Lung (tissue), 12 donors: ENCODE results near the gene TGFBR1. TPM values are rescaled to one million over a fixed set of nuclear protein-coding genes. Genes with fewer than 3 reads are reported as not detected.

ENCODE experiments used
- ATAC-seq: fragments of 200-7000 bp; cut with Tn5 transposase; one replicate; pipeline ENCODE4 v1.9.1; 2020; ENCODE audit warnings: moderate number of reproducible peaks; ENCODE audit not compliant: insufficient read depth, low FRiP score
- DNase-seq, 3 donors: peaks; one replicate each; pipeline ENCODE4 v3.0.0-alpha.2; 2013 to 2017
- H3K27ac ChIP-seq, 2 donors: one replicate each; pipeline ENCODE4 v1.5.1; 2013; ENCODE audit warnings: mild to moderate bottlenecking in 2 of 2, moderate library complexity in 2 of 2, control low read depth in 1 of 2, inconsistent platforms in 1 of 2, low read depth in 1 of 2, low read length in 1 of 2
- H3K27me3 ChIP-seq, 3 donors: one replicate each; pipeline ENCODE4 v1.5.1; 2013; ENCODE audit warnings: low read length in 2 of 3; ENCODE audit not compliant: control insufficient read depth in 3 of 3, insufficient read depth in 3 of 3
- H3K36me3 ChIP-seq, 4 donors: one replicate each; pipeline ENCODE4 v1.5.1; 2013; ENCODE audit warnings: low read length in 4 of 4, mild to moderate bottlenecking in 1 of 4, moderate library complexity in 1 of 4; ENCODE audit not compliant: control insufficient read depth in 4 of 4, insufficient read depth in 4 of 4
- H3K4me1 ChIP-seq, 5 donors: one replicate each; pipeline ENCODE4 v1.5.1; 2013; ENCODE audit warnings: low read length in 5 of 5, mild to moderate bottlenecking in 2 of 5, moderate library complexity in 1 of 5; ENCODE audit not compliant: control insufficient read depth in 5 of 5, insufficient read depth in 5 of 5
- H3K4me3 ChIP-seq: one replicate; pipeline ENCODE4 v1.5.1; 2013; ENCODE audit warnings: mild to moderate bottlenecking, control low read depth, moderate library complexity
- H3K9ac ChIP-seq, 2 donors: one replicate each; pipeline ENCODE4 v1.5.1; 2013; ENCODE audit warnings: low read length in 2 of 2, control low read depth in 1 of 2; ENCODE audit not compliant: insufficient read depth in 1 of 2
- H3K9me3 ChIP-seq, 4 donors: one replicate each; pipeline ENCODE4 v1.5.1; 2013; ENCODE audit warnings: low read length in 3 of 4, mild to moderate bottlenecking in 1 of 4, moderate library complexity in 1 of 4; ENCODE audit not compliant: control insufficient read depth in 4 of 4, insufficient read depth in 3 of 4
- CTCF ChIP-seq: IDR thresholded peaks from 2 replicates; pipeline ENCODE4 v1.5.1; 2012; ENCODE audit warnings: mild to moderate bottlenecking; ENCODE audit errors: control extremely low read depth, extremely low read depth
- WGBS, 2 donors: extraction: QIAGEN DNeasy Blood & Tissue Kit; methylation state at CpG; one replicate each; pipeline ENCODE4 v1.1.7; 2013; 5-methylcytosine and 5-hydroxymethylcytosine counted together
- polyA plus RNA-seq, 2 donors: library from polyadenylated mRNA; stranded (reverse); fragments of 200-250 nt; gene quantifications; one replicate each; pipeline ENCODE4 v1.2.1, GENCODE V29; 2013
- total RNA-seq, 2 donors: library from RNA; depleted of rRNA in 1 of 2; stranded (reverse); fragments of >200 nt in 1 of 2; gene quantifications; one replicate each; pipeline ENCODE4 v1.2.1, GENCODE V29; 2014 to 2021
- donor health status: control.
- donor health status: control.
- donor health status: Bipolar disorder and iron deficiency.
- donor health status: healthy.
- donor health status: DM: yes; HTN: yes; CAD: no.

Gene TGFBR1
- total and polyA plus RNA-seq, 4 donors, result 14.2 to 73.2 (median 28.9) TPM

GRCh38 chr9:99141849-99142248, 36.9 kb downstream of the TGFBR1 start:
- ATAC-seq, result no peak
- H3K27ac ChIP-seq, result no peak overlapping the region

GRCh38 chr9:99142275-99142674, 37.4 kb downstream of the TGFBR1 start:
- no peak overlapping the region for H3K4me3 ChIP-seq
- no peak for TF ChIP-seq CTCF
- H3K36me3 ChIP-seq, result peaks cover 8 to 19% (median 17%) of the 10 kb centered on the region in 4 donors
- no peaks in the 10 kb centered on the region for H3K27me3 ChIP-seq
- ATAC-seq (no peak), DNase-seq (no peak)
- H3K27ac ChIP-seq, result no peak overlapping the region
- H3K9ac ChIP-seq, result no peak overlapping the region
- WGBS, 2 donors, result 97% methylated on average over 4 of the region's 4 CpGs
- no peaks in the 10 kb centered on the region for H3K4me1 ChIP-seq
- no peaks in the 10 kb centered on the region for H3K9me3 ChIP-seq

More at GRCh38 chr9:99141849-99142248, 36.9 kb downstream of the TGFBR1 start:
- TF ChIP-seq CTCF, result no peak
- Histone ChIP-seq H3K36me3 (peaks cover 8 to 17% (median 14%) of the 10 kb centered on the region in 4 donors), H3K4me1 (no peaks in the 10 kb centered on the region), H3K27me3 (no peaks in the 10 kb centered on the region), H3K9me3 (no peaks in the 10 kb centered on the region), H3K9ac (no peak overlapping the region), H3K4me3 (no peak overlapping the region)
- WGBS, 2 donors, result 73 to 76% methylated on average over 5 of the region's 5 CpGs
- no peak for DNase-seq

- Histone ChIP-seq H3K27me3 (no peaks in the 10 kb centered on the region), H3K27ac (no peak overlapping the region), H3K36me3 (peaks cover 9 to 30% (median 19%) of the 10 kb centered on the region in 4 donors), H3K9me3 (no peaks in the 10 kb centered on the region), H3K4me1 (no peaks in the 10 kb centered on the region), H3K4me3 (no peak overlapping the region), H3K9ac (no peak overlapping the region)
- DNase-seq (no peak), ATAC-seq (no peak)
- 96% methylated on average over 3 of the region's 3 CpGs for WGBS, 2 donors
- no peak for TF ChIP-seq CTCF
Observed at GRCh38 chr9:99143655-99144054, 38.7 kb downstream of the TGFBR1 start.

- TF ChIP-seq CTCF, result no peak
- H3K27me3 ChIP-seq, result no peaks in the 10 kb centered on the region
- ATAC-seq (no peak), DNase-seq (no peak)
- no peaks in the 10 kb centered on the region for H3K9me3 ChIP-seq
- no peak overlapping the region for H3K9ac ChIP-seq
- no peak overlapping the region for H3K4me3 ChIP-seq
- H3K4me1 ChIP-seq, result no peaks in the 10 kb centered on the region
- WGBS, 2 donors, result 86 to 93% methylated on average over 4 of the region's 4 CpGs
- no peak overlapping the region for H3K27ac ChIP-seq
- peaks cover 9 to 37% (median 20%) of the 10 kb centered on the region in 4 donors for H3K36me3 ChIP-seq
Observed at GRCh38 chr9:99144966-99145365, 40.1 kb downstream of the TGFBR1 start.
